DOHH2 (cell line): Measurements from ENCODE around the gene TMEM50B.

Experiments used
- H3F3A ChIP-seq: fragments of 200-600 bp; sonication (generic), shearing (Covaris generic); 2 replicates; pipeline ENCODE4 v1.6.0; 2016; ENCODE audit warnings: antibody characterized with exemption, mild to moderate bottlenecking; ENCODE audit not compliant: control insufficient read depth, insufficient read depth
- H3K27ac ChIP-seq: fragments of 200-600 bp; sonication (generic); 2 replicates; pipeline ENCODE4 v1.5.1; 2014; ENCODE audit warnings: low read depth, mild to moderate bottlenecking, low read length, moderate library complexity
- H3K27me3 ChIP-seq: fragments of 200-600 bp; sonication (generic); 2 replicates; pipeline ENCODE4 v1.6.1; 2014; ENCODE audit warnings: mild to moderate bottlenecking, low read length, mixed read lengths; ENCODE audit not compliant: control insufficient read depth
- H3K36me3 ChIP-seq: fragments of 200-600 bp; sonication (generic); 2 replicates; pipeline ENCODE4 v1.6.1; 2014; ENCODE audit warnings: mild to moderate bottlenecking, low read length, moderate library complexity, mixed read lengths; ENCODE audit not compliant: control insufficient read depth
- H3K4me1 ChIP-seq: fragments of 200-600 bp; sonication (generic); 2 replicates; pipeline ENCODE4 v1.6.1; 2014; ENCODE audit warnings: mild to moderate bottlenecking, low read length, mixed read lengths; ENCODE audit not compliant: control insufficient read depth
- H3K4me2 ChIP-seq: fragments of 200-600 bp; sonication (generic); 2 replicates; pipeline ENCODE4 v1.6.0; 2014; ENCODE audit warnings: mild to moderate bottlenecking, low read length, moderate library complexity
- H3K4me3 ChIP-seq: fragments of 200-600 bp; sonication (generic); 2 replicates; pipeline ENCODE4 v1.5.1; 2014; ENCODE audit warnings: mild to moderate bottlenecking, low read length, mixed read lengths
- H3K79me2 ChIP-seq: fragments of 200-600 bp; sonication (generic); 2 replicates; pipeline ENCODE4 v1.6.1; 2014; ENCODE audit warnings: mild to moderate bottlenecking, low read length, mixed read lengths; ENCODE audit not compliant: control insufficient read depth
- H3K9me2 ChIP-seq: fragments of 200-600 bp; sonication (generic); replicated peaks from 2 replicates; pipeline ENCODE4 v1.6.1; 2014; ENCODE audit warnings: mild to moderate bottlenecking, low read length, mixed read lengths; ENCODE audit not compliant: control insufficient read depth
- H3K9me3 ChIP-seq: fragments of 200-600 bp; sonication (generic); 2 replicates; pipeline ENCODE4 v1.6.1; 2014; ENCODE audit warnings: antibody characterized with exemption, low read length, mixed read lengths; ENCODE audit not compliant: control insufficient read depth, insufficient read depth
- H4K20me1 ChIP-seq: fragments of 200-600 bp; sonication (generic); 2 replicates; pipeline ENCODE4 v1.6.0; 2014; ENCODE audit warnings: low read depth, mild to moderate bottlenecking, antibody characterized with exemption, low read length, moderate library complexity; ENCODE audit not compliant: control insufficient read depth, insufficient read depth
- CTCF ChIP-seq: fragments of 200-600 bp; sonication (generic); IDR thresholded peaks from one replicate; pipeline ENCODE4 v1.5.1; 2014; ENCODE audit warnings: antibody characterized with exemption, mild to moderate bottlenecking, low read depth, low read length; ENCODE audit not compliant: poor library complexity, severe bottlenecking
- EZH2phosphoT487 ChIP-seq: fragments of 200-600 bp; sonication (generic); IDR thresholded peaks from 2 replicates; pipeline ENCODE4 v1.6.1; 2017; ENCODE audit warnings: borderline replicate concordance, mild to moderate bottlenecking, antibody characterized with exemption, low read length, moderate library complexity, mixed read lengths

Gene TMEM50B

DNA sequence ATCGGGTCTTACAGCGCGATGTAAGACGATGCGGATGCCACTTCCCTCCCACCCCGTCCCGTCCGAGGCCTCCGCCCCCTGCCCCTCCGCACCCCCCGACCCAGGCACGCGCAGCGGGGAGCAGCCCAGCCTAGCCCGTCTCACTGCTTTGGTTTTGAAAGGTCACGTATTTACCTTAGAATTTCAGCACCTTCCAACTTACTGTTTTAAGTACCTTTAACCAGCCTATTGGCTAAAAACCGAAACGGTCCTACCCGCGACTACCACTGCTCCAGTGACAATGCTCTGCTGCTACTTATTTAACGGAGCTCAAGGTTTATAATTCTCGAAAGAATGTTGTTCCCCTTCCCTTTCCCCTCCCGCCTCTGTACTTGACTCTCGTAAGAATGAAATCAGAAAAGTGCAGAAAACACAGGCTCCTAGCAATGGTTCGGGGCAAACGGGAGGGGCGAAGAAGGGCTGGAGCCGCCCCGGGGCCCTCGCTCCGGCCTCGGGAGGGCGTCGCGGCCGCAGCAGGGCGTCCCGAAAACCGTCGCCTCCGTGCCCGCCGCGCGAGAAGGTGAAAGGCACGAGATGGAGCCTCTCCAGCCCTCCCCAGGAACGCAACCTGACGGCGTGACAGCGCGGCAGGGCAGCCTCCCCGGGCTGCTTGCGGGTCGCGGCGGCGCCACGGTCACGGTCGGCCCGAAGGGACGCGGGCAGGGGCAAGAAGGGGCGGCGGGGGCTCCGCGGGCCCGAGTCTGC lies 667 bp downstream of the TMEM50B start:
- peak overlapping the region; percentile 68 for H3K27ac ChIP-seq
- H3K4me2 ChIP-seq, result peak overlapping the region; percentile 84
- no peaks in the 10 kb centered on the region for H4K20me1 ChIP-seq
- H3K4me1 ChIP-seq, result peaks cover 13% of the 10 kb centered on the region
- TF ChIP-seq CTCF (peak; percentile 35), EZH2phosphoT487 (no peak)
- H3K79me2 ChIP-seq, result peaks cover 43% of the 10 kb centered on the region
- H3K9me2 ChIP-seq, result no peaks in the 10 kb centered on the region
- H3K4me3 ChIP-seq, result peak overlapping the region; percentile 76
- H3K9me3 ChIP-seq, result no peaks in the 10 kb centered on the region
- H3F3A ChIP-seq, result peaks cover 2% of the 10 kb centered on the region; the same call in 1 of the 2 replicates
- H3K27me3 ChIP-seq, result no peaks in the 10 kb centered on the region
- 0 out of 2 replicates have a peak, but pooled peaks cover 2% of the 10 kb centered on the region for H3K36me3 ChIP-seq

GRCh38 chr21:33478182-33478581 lies 1.6 kb downstream of the TMEM50B start:
- Histone ChIP-seq H3K9me2 (no peaks in the 10 kb centered on the region), H3K27me3 (no peaks in the 10 kb centered on the region), H3K79me2 (peaks cover 52% of the 10 kb centered on the region), H3F3A (peaks cover 2% of the 10 kb centered on the region; the same call in 1 of the 2 replicates), H3K4me1 (peaks cover 13% of the 10 kb centered on the region), H3K4me2 (peak overlapping the region; percentile 84), H4K20me1 (no peaks in the 10 kb centered on the region), H3K4me3 (peak overlapping the region; percentile 76), H3K27ac (no peak overlapping the region), H3K36me3 (0 out of 2 replicates have a peak, but pooled peaks cover 2% of the 10 kb centered on the region), H3K9me3 (no peaks in the 10 kb centered on the region)
- TF ChIP-seq CTCF, result no peak
- no peak for TF ChIP-seq EZH2phosphoT487

DNA sequence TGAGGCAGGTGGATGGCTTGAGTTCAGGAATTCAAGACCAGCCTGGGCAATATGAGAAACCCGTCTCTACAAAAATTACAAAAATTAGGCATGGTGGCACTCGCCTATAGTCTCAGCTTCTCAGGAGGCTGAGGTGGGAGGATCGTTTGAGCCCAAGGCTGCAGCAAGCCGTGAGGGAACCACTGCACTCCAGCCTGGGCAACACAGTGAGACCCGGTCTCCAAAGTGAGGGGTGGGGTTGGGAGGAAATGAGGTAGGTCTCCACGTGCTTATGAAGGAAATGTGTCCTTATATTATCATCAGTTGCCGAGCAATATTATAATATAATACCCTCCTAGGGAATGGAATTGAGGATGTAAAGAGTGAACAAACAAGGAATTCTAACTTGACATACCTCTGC lies 2.7 kb downstream of the TMEM50B start:
- peaks cover under 1% of the 10 kb centered on the region; the same call in 1 of the 2 replicates for H3F3A ChIP-seq
- TF ChIP-seq CTCF, result no peak
- no peak for TF ChIP-seq EZH2phosphoT487
- no peak overlapping the region for H3K27ac ChIP-seq
- H3K4me2 ChIP-seq, result no peak overlapping the region
- H3K27me3 ChIP-seq, result no peaks in the 10 kb centered on the region
- H4K20me1 ChIP-seq, result no peaks in the 10 kb centered on the region
- H3K4me3 ChIP-seq, result no peak overlapping the region
- H3K4me1 ChIP-seq, result peaks cover 13% of the 10 kb centered on the region
- no peaks in the 10 kb centered on the region for H3K9me3 ChIP-seq
- peaks cover 60% of the 10 kb centered on the region for H3K79me2 ChIP-seq
- peaks cover 2% of the 10 kb centered on the region; the same call in 1 of the 2 replicates for H3K36me3 ChIP-seq
- H3K9me2 ChIP-seq, result no peaks in the 10 kb centered on the region
